GM12892 (cell line): ENCODE results near the gene NSA2.

Experiments
- POLR2A ChIP-seq: IDR thresholded peaks from 2 replicates; pipeline ENCODE4 v1.6.1; 2011; ENCODE audit warnings: low read depth, low read length, control low read depth
- POLR2AphosphoS5 ChIP-seq: IDR thresholded peaks from 2 replicates; pipeline ENCODE4 v1.6.1; 2011; ENCODE audit warnings: low read depth, low read length, control low read depth
- TAF1 ChIP-seq: IDR thresholded peaks from 2 replicates; pipeline ENCODE4 v1.6.1; 2011; ENCODE audit warnings: low read depth, mild to moderate bottlenecking, control low read depth, low read length, borderline replicate concordance

- TF ChIP-seq TAF1 (no peak), POLR2AphosphoS5 (no peak), POLR2A (no peak)
Observed at GRCh38 chr5:74829413-74829812, 62.4 kb downstream of the NSA2 start.
